ENCODE results near the gene TPGS2. TPM values are rescaled to one million over a fixed set of nuclear protein-coding genes. Genes with fewer than 3 reads are reported as not detected.

TPGS2 gene
- total RNA-seq, 4 donors from 2014 or later, result 53.7 to 130 (median 95.6) TPM

- no peaks in the 10 kb centered on the region for H3K9me3 ChIP-seq
- peaks cover 0 to 4% (median 0%) of the 10 kb centered on the region in 4 donors for H3K4me1 ChIP-seq
- TF ChIP-seq POLR2AphosphoS5 (IDR thresholded peaks at IDR 0.05) (no peak), EP300 (IDR thresholded peaks at IDR 0.05; ENCODE audit: low read depth) (no peak), POLR2A (IDR thresholded peaks at IDR 0.05) (no peak)
- TF ChIP-seq, protein P1, sequence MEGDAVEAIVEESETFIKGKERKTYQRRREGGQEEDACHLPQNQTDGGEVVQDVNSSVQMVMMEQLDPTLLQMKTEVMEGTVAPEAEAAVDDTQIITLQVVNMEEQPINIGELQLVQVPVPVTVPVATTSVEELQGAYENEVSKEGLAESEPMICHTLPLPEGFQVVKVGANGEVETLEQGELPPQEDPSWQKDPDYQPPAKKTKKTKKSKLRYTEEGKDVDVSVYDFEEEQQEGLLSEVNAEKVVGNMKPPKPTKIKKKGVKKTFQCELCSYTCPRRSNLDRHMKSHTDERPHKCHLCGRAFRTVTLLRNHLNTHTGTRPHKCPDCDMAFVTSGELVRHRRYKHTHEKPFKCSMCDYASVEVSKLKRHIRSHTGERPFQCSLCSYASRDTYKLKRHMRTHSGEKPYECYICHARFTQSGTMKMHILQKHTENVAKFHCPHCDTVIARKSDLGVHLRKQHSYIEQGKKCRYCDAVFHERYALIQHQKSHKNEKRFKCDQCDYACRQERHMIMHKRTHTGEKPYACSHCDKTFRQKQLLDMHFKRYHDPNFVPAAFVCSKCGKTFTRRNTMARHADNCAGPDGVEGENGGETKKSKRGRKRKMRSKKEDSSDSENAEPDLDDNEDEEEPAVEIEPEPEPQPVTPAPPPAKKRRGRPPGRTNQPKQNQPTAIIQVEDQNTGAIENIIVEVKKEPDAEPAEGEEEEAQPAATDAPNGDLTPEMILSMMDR (IDR thresholded peaks at IDR 0.05), result no peak
- intact Hi-C loops (cut with DNase I; ENCODE audit: low total_unique reads) (no loop called here), in situ Hi-C loops (cut with MboI; ENCODE audit: low pct_ligation_motif_present in 1 of 4, low pct_unique_long_range_greater_than_20kb in 1 of 4, low sequenced_read_pairs in 3 of 4) (no loop called here)
- no peak overlapping the region for H3K4me3 ChIP-seq
- H3K36me3 ChIP-seq, result peaks cover 0 to 40% (median 5%) of the 10 kb centered on the region in 4 donors
- 93% methylated on average over 2 of the region's 2 CpGs for WGBS, 2 donors (ENCODE audit: low coverage in 1 of 2)
- H3K27ac ChIP-seq, result no peak overlapping the region
- no peaks in the 10 kb centered on the region for H3K27me3 ChIP-seq
- no peak for DNase-seq
These were observed 23.7 kb downstream of the TPGS2 start for GRCh38 chr18:36805105-36805504.

DNA sequence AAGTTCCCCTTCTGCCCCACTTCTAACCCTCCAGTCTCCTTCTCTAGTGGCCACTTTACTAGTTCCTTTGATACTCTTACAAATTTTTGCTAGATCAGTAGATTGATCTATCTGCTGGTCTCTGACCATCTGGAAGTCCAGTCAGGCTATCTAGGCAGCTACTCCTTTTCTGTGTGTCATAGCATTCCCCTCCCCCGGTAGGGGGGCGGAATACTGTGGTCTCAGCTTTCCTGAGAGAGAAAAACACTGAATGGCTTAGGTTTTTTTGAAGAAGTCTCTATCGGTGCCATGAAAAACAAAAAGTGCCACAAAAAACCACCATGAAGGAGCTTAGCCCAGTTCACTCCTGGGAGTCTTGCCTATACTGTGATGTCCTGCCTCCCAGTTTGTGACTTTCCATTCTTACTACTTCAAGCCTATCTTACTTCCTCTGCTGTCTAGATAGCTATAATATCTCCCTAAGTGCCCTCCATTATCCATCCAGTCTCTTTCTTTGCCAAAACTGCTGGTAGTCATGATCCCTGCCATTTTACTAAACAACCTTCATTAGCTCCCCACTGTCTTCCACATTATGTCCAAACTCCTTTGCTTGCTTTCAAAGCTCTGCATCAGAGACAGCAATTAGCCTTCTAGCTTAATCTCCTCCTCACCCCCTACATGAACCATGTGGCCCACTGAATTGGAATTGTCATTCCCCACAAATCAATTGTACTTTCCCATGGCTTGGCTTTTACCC lies 29.9 kb downstream of the TPGS2 start:
- H3K27me3 ChIP-seq, result no peaks in the 10 kb centered on the region
- no peaks in the 10 kb centered on the region for H3K9me3 ChIP-seq
- H3K4me1 ChIP-seq, result no peaks in the 10 kb centered on the region
- no peak overlapping the region for H3K27ac ChIP-seq
- WGBS, 2 donors (ENCODE audit: low coverage in 1 of 2), result 96 to 100% methylated on average over 3 of the region's 3 CpGs
- no peak for DNase-seq
- H3K36me3 ChIP-seq, result peaks cover 0 to 65% (median 9%) of the 10 kb centered on the region in 4 donors
- intact Hi-C loops (cut with DNase I; ENCODE audit: low total_unique reads) (no loop called here), in situ Hi-C loops (cut with MboI; ENCODE audit: low pct_ligation_motif_present in 1 of 4, low pct_unique_long_range_greater_than_20kb in 1 of 4, low sequenced_read_pairs in 3 of 4) (no loop called here)
- TF ChIP-seq, protein P1 (IDR thresholded peaks at IDR 0.05), result no peak
- TF ChIP-seq EP300 (IDR thresholded peaks at IDR 0.05; ENCODE audit: low read depth) (no peak), POLR2A (IDR thresholded peaks at IDR 0.05) (no peak), POLR2AphosphoS5 (IDR thresholded peaks at IDR 0.05) (no peak)
- no peak overlapping the region for H3K4me3 ChIP-seq

DNA sequence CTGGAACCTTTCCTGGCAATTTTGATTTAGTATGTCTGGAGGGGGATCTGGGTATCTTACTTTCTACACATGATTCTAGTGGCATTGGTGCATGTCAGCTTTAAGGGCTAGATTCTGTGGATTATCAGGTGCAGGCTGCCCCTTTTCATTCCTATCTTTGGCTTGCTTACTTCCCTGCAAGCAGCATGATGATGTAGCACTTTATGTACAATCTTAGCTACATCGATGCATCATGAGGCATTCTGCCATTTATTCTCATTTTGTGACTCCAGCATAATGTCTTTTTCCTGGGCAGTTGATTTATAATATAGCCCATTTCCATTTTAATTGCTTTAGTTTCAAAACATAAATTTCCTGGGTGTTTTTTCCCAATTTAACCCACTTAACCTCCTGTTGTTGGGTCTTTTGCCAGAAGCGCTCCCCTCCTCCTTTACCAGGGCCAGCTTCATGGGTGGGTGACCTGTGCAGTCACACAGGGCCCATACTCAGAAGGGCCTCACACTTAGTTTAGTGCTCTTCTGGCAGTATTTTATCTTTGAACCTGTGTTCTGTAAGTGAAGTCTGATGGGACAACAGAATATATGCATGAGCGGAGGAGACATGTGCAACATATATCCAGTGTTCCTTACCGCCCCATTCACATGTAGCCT lies 36.0 kb downstream of the TPGS2 start:
- H3K4me3 ChIP-seq, result no peak overlapping the region
- H3K27ac ChIP-seq, result no peak overlapping the region
- peaks cover 0 to 19% (median 3%) of the 10 kb centered on the region in 4 donors for H3K36me3 ChIP-seq
- TF ChIP-seq POLR2A (IDR thresholded peaks at IDR 0.05), result no peak
- TF ChIP-seq EP300 (IDR thresholded peaks at IDR 0.05; ENCODE audit: low read depth), result no peak
- TF ChIP-seq, protein P1 (IDR thresholded peaks at IDR 0.05), result no peak
- TF ChIP-seq POLR2AphosphoS5 (IDR thresholded peaks at IDR 0.05), result no peak
- DNase-seq, result no peak
- H3K4me1 ChIP-seq, result no peaks in the 10 kb centered on the region
- H3K27me3 ChIP-seq, result no peaks in the 10 kb centered on the region
- intact Hi-C loops (cut with DNase I; ENCODE audit: low total_unique reads) (no loop called here), in situ Hi-C loops (cut with MboI; ENCODE audit: low pct_ligation_motif_present in 1 of 4, low pct_unique_long_range_greater_than_20kb in 1 of 4, low sequenced_read_pairs in 3 of 4) (no loop called here)
- H3K9me3 ChIP-seq, result no peaks in the 10 kb centered on the region
- WGBS, 2 donors (ENCODE audit: low coverage in 1 of 2), result 95 to 100% methylated on average over 2 to 4 of the region's 4 CpGs

DNA sequence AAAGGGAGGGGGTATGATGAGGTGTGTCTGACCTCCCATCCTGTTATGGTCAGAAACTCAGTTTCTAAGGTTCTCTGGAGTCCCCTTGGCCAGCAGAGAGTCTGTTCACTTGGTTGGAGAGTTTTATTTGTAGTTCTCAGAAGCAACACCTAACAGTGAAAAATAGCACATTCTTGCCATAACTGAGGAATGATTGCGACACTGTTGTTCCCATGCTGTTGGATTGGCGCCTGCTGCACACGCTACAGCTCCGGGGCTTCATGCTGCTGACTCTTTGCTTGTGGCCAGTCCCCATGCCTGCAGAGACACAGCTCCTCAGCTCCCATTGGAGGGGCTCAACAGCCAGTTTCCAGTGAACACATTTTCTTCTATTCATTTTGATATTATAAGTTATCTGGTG lies 42.1 kb downstream of the TPGS2 start:
- no peaks in the 10 kb centered on the region for H3K36me3 ChIP-seq
- TF ChIP-seq POLR2A (IDR thresholded peaks at IDR 0.05) (no peak), EP300 (IDR thresholded peaks at IDR 0.05; ENCODE audit: low read depth) (no peak), POLR2AphosphoS5 (IDR thresholded peaks at IDR 0.05) (no peak)
- TF ChIP-seq, protein P1 (IDR thresholded peaks at IDR 0.05), result no peak
- intact Hi-C loops (cut with DNase I; ENCODE audit: low total_unique reads) (no loop called here), in situ Hi-C loops (cut with MboI; ENCODE audit: low pct_ligation_motif_present in 1 of 4, low pct_unique_long_range_greater_than_20kb in 1 of 4, low sequenced_read_pairs in 3 of 4) (no loop called here)
- H3K27ac ChIP-seq, result no peak overlapping the region
- H3K9me3 ChIP-seq, result no peaks in the 10 kb centered on the region
- H3K4me1 ChIP-seq, result no peaks in the 10 kb centered on the region
- WGBS, 2 donors (ENCODE audit: low coverage in 1 of 2), result 80 to 92% methylated on average over 2 to 4 of the region's 4 CpGs
- peak; percentile 18 for DNase-seq
- H3K4me3 ChIP-seq, result no peak overlapping the region
- no peaks in the 10 kb centered on the region for H3K27me3 ChIP-seq
